ENCODE measurements around the gene EXOSC5. TPM values are rescaled to one million over a fixed set of nuclear protein-coding genes. Genes with fewer than 3 reads are reported as not detected.
"Not testable (repeated sequence)": the region's sequence is repeated elsewhere in the genome, so short reads cannot be mapped to it uniquely, and the experiment has no call there.

Gene EXOSC5
- total RNA-seq, 2 experiments from 2014 or later, result 40.0 to 55.8 TPM

GRCh38 chr19:41373993-41374392 lies 23.2 kb downstream of the EXOSC5 start:
- Histone ChIP-seq H3K9me3 (ENCODE audit: low read length) (no peaks in the 10 kb centered on the region), H4K20me1 (ENCODE audit: insufficient read depth, low read length) (no peaks in the 10 kb centered on the region), H3K4me3 (ENCODE audit: low read depth, low read length, poor library complexity, severe bottlenecking) (no peak overlapping the region), H3K4me1 (ENCODE audit: insufficient read depth, low read length, poor library complexity, severe bottlenecking) (peaks cover 13% of the 10 kb centered on the region), H3K79me2 (ENCODE audit: insufficient read depth, low read depth, low read length) (no peaks in the 10 kb centered on the region), H3K36me3 (ENCODE audit: insufficient read depth, low read length) (no peaks in the 10 kb centered on the region), H3K4me2 (ENCODE audit: low read length) (no peak overlapping the region), H3K9me2 (ENCODE audit: insufficient read depth, low read length) (no peaks in the 10 kb centered on the region), H3K27ac (ENCODE audit: low read depth, low read length, poor library complexity, severe bottlenecking) (no peak overlapping the region), H2AFZ (ENCODE audit: low read length) (no peak overlapping the region)
- no peak for TF ChIP-seq EZH2phosphoT487 (IDR thresholded peaks at IDR 0.05; ENCODE audit: borderline replicate concordance, low read depth, low read length)
- TF ChIP-seq, protein P1, sequence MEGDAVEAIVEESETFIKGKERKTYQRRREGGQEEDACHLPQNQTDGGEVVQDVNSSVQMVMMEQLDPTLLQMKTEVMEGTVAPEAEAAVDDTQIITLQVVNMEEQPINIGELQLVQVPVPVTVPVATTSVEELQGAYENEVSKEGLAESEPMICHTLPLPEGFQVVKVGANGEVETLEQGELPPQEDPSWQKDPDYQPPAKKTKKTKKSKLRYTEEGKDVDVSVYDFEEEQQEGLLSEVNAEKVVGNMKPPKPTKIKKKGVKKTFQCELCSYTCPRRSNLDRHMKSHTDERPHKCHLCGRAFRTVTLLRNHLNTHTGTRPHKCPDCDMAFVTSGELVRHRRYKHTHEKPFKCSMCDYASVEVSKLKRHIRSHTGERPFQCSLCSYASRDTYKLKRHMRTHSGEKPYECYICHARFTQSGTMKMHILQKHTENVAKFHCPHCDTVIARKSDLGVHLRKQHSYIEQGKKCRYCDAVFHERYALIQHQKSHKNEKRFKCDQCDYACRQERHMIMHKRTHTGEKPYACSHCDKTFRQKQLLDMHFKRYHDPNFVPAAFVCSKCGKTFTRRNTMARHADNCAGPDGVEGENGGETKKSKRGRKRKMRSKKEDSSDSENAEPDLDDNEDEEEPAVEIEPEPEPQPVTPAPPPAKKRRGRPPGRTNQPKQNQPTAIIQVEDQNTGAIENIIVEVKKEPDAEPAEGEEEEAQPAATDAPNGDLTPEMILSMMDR (conservative IDR thresholded peaks at IDR 0.05; ENCODE audit: low read length), result no peak
- intact Hi-C loops (cut with micrococcal nuclease; ENCODE audit: unreplicated experiment), result no loop called here
- no peak for DNase-seq (ENCODE audit: low spot score)
- BruUV-seq (replicated peaks), result no TSS peak
- ChIA-PET CTCF (ENCODE audit: unreplicated experiment) (no interaction called here), POLR2A (no interaction called here)

DNA sequence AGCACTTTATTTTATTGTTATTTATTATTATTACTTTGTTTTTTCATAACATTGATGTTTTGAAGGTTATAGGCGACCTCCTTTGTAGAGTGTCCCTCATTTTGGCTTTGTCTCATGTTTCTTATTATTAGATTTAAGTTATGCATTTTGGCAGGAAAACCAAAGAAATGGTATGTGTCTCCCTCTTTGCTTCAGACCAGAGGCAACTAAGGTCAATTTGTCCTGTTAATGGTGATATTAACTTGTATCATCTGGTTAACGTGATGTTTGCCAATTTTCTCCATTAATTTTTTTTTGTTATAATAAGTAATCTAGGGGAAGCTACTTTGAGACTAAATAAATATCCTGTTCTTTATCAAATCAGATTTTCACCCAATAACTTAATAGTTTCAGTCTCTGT lies 24.7 kb downstream of the EXOSC5 start:
- Histone ChIP-seq H3K36me3 (ENCODE audit: insufficient read depth, low read length) (no peaks in the 10 kb centered on the region), H4K20me1 (ENCODE audit: insufficient read depth, low read length) (no peaks in the 10 kb centered on the region), H3K27ac (ENCODE audit: low read depth, low read length, poor library complexity, severe bottlenecking) (no peak overlapping the region), H3K4me2 (ENCODE audit: low read length) (no peak overlapping the region), H3K4me1 (ENCODE audit: insufficient read depth, low read length, poor library complexity, severe bottlenecking) (peaks cover under 1% of the 10 kb centered on the region), H3K9me3 (ENCODE audit: low read length) (no peaks in the 10 kb centered on the region), H2AFZ (ENCODE audit: low read length) (no peak overlapping the region), H3K9me2 (ENCODE audit: insufficient read depth, low read length) (no peaks in the 10 kb centered on the region), H3K4me3 (ENCODE audit: low read depth, low read length, poor library complexity, severe bottlenecking) (no peak overlapping the region), H3K79me2 (ENCODE audit: insufficient read depth, low read depth, low read length) (no peaks in the 10 kb centered on the region)
- ChIA-PET POLR2A (interaction anchor here (0.9 kb wide), 1 partner anchor 8 kb away, joined by 3 read pairs; no protein-coding TSS in a partner anchor), CTCF (ENCODE audit: unreplicated experiment) (no interaction called here)
- DNase-seq (ENCODE audit: low spot score), result no peak
- BruUV-seq (replicated peaks), result TSS peak; percentile 46
- no peak for TF ChIP-seq EZH2phosphoT487 (IDR thresholded peaks at IDR 0.05; ENCODE audit: borderline replicate concordance, low read depth, low read length)
- TF ChIP-seq, protein P1 (conservative IDR thresholded peaks at IDR 0.05; ENCODE audit: low read length), result no peak
- intact Hi-C loops (cut with micrococcal nuclease; ENCODE audit: unreplicated experiment), result no loop called here

DNA sequence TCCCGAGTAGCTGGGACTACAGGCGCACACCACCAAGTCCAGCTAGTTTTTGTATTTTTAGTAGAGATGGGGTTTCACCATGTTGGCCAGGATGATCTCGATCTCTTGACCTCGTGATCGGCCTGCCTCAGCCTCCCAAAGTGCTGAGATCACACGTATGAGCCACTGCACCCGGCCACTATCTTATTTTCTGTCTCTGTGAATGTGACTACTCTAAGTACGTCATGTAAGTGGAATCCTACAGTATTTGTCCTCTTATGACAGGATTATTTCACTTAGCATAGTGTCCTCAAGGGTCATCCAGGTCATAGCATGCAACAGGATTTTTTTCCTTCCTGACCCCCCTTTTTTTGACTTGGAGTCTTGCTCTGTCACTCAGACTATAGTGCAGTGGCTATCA lies 25.6 kb downstream of the EXOSC5 start:
- no peak for DNase-seq (ENCODE audit: low spot score)
- H2AFZ ChIP-seq (ENCODE audit: low read length), result no peak overlapping the region
- peaks cover under 1% of the 10 kb centered on the region; the same call in 1 of the 2 replicates for H3K79me2 ChIP-seq (ENCODE audit: insufficient read depth, low read depth, low read length)
- no peak overlapping the region for H3K27ac ChIP-seq (ENCODE audit: low read depth, low read length, poor library complexity, severe bottlenecking)
- H3K4me3 ChIP-seq (ENCODE audit: low read depth, low read length, poor library complexity, severe bottlenecking), result no peak overlapping the region
- H3K9me2 ChIP-seq (ENCODE audit: insufficient read depth, low read length), result no peaks in the 10 kb centered on the region
- no peaks in the 10 kb centered on the region for H4K20me1 ChIP-seq (ENCODE audit: insufficient read depth, low read length)
- H3K4me1 ChIP-seq (ENCODE audit: insufficient read depth, low read length, poor library complexity, severe bottlenecking), result no peaks in the 10 kb centered on the region
- TF ChIP-seq EZH2phosphoT487 (IDR thresholded peaks at IDR 0.05; ENCODE audit: borderline replicate concordance, low read depth, low read length), result no peak
- TF ChIP-seq, protein P1 (conservative IDR thresholded peaks at IDR 0.05; ENCODE audit: low read length), result no peak
- H3K9me3 ChIP-seq (ENCODE audit: low read length), result no peaks in the 10 kb centered on the region
- no peaks in the 10 kb centered on the region for H3K36me3 ChIP-seq (ENCODE audit: insufficient read depth, low read length)
- ChIA-PET CTCF (ENCODE audit: unreplicated experiment) (no interaction called here), POLR2A (interaction anchor here (0.6 kb wide), 1 partner anchor 25 kb away, joined by 4 read pairs; no protein-coding TSS in a partner anchor)
- intact Hi-C loops (cut with micrococcal nuclease; ENCODE audit: unreplicated experiment), result no loop called here
- H3K4me2 ChIP-seq (ENCODE audit: low read length), result no peak overlapping the region
- BruUV-seq (replicated peaks), result no TSS peak

GRCh38 chr19:41371119-41371518 lies 26.0 kb downstream of the EXOSC5 start:
- BruUV-seq (replicated peaks); intact Hi-C loops (cut with micrococcal nuclease; ENCODE audit: unreplicated experiment): not testable (repeated sequence)

More at GRCh38 chr19:41371119-41371518, 26.0 kb downstream of the EXOSC5 start:
- H3K4me3 ChIP-seq (ENCODE audit: low read depth, low read length, poor library complexity, severe bottlenecking); H3K9me2 ChIP-seq (ENCODE audit: insufficient read depth, low read length); DNase-seq (ENCODE audit: low spot score); CTCF ChIA-PET (ENCODE audit: unreplicated experiment); H3K27ac ChIP-seq (ENCODE audit: low read depth, low read length, poor library complexity, severe bottlenecking); H3K36me3 ChIP-seq (ENCODE audit: insufficient read depth, low read length); H3K9me3 ChIP-seq (ENCODE audit: low read length); H2AFZ ChIP-seq (ENCODE audit: low read length); H3K4me1 ChIP-seq (ENCODE audit: insufficient read depth, low read length, poor library complexity, severe bottlenecking); H4K20me1 ChIP-seq (ENCODE audit: insufficient read depth, low read length); H3K4me2 ChIP-seq (ENCODE audit: low read length); H3K79me2 ChIP-seq (ENCODE audit: insufficient read depth, low read depth, low read length): not testable (repeated sequence)
- POLR2A ChIA-PET, result interaction anchor here (0.6 kb wide), 1 partner anchor 25 kb away, joined by 4 read pairs; no protein-coding TSS in a partner anchor
